Fibroblast of the aortic adventitia (primary cell): ENCODE results near the gene PAIP1. TPM values are rescaled to one million over a fixed set of nuclear protein-coding genes. Genes with fewer than 3 reads are reported as not detected.

Experiments
- DNase-seq: peaks from one replicate; pipeline ENCODE4 v3.0.0-alpha.2; 2010; ENCODE audit warnings: low read depth
- H3K4me3 ChIP-seq: 2 replicates; pipeline ENCODE4 v1.5.1; 2011; ENCODE audit warnings: low read depth, mild to moderate bottlenecking, control low read depth, low read length, moderate library complexity
- total RNA-seq: library from RNA; depleted of rRNA; stranded (reverse); fragments of >200 nt; gene quantifications from 2 replicates; pipeline ENCODE4 v1.2.3, GENCODE V29; 2012; ENCODE audit warnings: low replicate concordance
- TF ChIP-seq, protein P1 (sequence below): IDR thresholded peaks from 2 replicates; pipeline ENCODE4 v1.5.1; 2011; ENCODE audit warnings: mild to moderate bottlenecking, low read length, control low read depth, inconsistent platforms; ENCODE audit not compliant: insufficient read depth

Gene PAIP1
- total RNA-seq, 1 donor: 113 TPM

DNA sequence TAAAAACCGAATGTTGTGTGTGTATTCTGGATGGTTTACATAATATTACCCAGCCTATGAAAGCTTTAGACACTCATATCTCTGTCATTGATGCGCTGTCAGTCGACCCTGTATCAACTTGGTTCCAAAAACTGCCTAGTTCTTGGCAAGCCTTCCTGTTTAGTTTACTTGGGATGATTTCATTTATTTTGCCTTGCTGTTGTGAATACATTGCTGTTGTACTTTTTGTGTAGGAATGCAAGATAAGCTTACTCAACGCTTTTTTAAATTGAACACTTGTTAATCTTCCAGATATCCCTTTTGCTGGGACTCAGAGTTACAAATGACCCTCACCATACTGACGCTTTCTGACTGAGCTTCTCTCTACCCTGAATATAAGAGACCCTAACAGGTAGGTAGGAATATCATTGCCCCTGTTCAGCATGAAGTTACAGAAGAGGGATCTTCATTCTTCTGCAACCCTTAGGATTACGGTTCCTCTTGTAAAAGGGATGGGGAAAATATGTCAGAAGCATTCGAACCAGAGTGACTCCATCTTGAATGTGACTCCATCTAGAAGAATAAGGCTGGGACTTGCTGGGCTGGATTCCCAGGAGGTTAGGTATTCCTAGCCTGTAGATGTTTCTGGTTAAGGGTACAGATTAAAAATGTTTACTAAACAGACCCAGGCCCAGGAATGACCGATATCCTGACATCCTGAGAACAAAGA lies 13.7 kb upstream of the PAIP1 start:
- DNase-seq: no peak
- H3K4me3 ChIP-seq: peak overlapping the region; percentile 36
- TF ChIP-seq, protein P1, sequence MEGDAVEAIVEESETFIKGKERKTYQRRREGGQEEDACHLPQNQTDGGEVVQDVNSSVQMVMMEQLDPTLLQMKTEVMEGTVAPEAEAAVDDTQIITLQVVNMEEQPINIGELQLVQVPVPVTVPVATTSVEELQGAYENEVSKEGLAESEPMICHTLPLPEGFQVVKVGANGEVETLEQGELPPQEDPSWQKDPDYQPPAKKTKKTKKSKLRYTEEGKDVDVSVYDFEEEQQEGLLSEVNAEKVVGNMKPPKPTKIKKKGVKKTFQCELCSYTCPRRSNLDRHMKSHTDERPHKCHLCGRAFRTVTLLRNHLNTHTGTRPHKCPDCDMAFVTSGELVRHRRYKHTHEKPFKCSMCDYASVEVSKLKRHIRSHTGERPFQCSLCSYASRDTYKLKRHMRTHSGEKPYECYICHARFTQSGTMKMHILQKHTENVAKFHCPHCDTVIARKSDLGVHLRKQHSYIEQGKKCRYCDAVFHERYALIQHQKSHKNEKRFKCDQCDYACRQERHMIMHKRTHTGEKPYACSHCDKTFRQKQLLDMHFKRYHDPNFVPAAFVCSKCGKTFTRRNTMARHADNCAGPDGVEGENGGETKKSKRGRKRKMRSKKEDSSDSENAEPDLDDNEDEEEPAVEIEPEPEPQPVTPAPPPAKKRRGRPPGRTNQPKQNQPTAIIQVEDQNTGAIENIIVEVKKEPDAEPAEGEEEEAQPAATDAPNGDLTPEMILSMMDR: no peak

DNA sequence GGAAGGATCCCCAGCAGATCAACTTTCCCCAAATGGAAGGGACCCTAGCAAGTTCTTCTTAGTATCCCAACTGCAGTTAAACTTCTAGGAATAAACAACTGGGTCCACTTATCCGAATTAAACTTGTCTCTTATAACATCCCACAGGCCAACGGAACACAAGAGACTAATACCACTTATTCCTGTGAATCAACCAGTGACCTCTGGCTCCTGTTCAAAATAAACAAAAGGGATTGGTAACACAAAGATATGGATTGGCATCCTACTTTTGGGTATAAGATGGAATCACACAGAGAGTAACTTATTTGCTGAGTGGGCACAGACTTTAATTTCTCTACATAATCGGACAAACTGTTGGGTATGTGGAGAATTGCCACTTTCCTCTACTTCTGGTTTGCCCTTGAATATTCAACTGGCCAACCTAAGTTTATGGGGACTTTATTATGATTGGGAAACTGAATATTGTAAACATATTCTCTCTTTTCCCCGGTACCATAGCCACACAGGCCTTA lies 12.4 kb upstream of the PAIP1 start:
- H3K4me3 ChIP-seq: no peak overlapping the region
- TF ChIP-seq, protein P1: no peak
- DNase-seq: no peak

DNA sequence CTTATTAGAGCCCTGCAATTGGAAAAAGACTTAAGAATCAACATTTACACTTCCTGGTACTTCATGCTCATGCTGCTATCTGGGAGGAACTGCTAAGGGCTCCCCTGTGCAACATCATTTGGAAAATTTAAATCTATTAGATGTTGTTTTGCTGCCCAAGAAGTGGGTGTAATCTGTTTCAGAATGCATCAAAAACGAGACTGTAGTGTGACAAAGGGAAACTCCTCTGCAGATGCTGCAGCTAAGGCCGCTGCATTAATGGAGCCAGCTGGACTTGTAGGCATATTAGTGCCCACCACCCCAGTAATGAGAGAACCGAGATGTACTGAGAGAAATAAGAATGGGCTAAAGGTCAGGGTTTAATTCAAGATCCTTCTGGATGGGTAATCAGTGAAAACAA lies 11.1 kb upstream of the PAIP1 start:
- TF ChIP-seq, protein P1: no peak
- no peak for DNase-seq
- H3K4me3 ChIP-seq: no peak overlapping the region

DNA sequence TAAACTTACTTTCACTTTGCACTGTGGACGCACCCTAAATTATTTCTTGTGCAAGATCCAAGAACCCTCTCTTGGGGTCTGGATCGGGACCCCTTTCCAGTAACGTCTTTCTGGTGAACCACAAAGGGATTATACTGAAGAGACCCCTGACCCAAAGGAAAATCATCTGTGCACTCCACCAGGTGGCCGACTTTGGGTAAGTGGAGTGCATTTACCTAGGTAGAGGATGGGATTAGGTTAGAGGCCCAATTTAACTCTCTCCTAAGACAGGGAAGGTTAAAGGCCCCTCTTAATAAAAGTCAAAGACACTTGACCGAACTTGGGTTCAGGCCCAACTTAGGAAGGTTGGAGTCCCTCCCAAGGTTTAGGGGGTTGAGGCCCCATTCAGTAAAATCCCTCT lies 8.2 kb upstream of the PAIP1 start:
- TF ChIP-seq, protein P1: no peak
- no peak for DNase-seq
- H3K4me3 ChIP-seq: no peak overlapping the region

DNA sequence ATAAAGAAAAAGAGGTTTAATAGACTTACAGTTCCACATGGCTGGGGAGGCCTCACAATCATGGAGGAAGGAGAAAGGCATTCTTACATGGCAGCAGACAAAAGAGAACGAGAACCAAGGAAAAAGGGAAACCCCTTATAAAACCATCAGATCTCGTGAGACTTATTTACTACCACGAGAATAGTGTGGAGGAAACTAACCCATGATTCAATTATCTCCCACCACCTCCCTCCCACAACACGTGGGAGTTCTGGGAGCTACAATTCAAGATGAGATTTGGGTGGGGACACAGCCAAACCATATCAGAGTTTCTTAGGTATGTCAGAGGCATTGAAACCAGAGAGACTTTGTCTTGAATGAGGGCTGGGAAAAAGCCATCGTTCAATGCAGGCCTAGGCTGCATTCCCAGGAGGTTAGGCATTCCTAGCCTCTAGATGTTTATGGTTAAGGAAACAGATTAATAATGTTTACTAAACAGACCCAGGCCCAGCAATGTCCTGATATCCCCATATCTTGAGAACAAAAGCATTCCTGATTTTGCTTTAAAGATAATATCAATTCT lies 7.5 kb upstream of the PAIP1 start:
- peak; percentile 9 for DNase-seq
- TF ChIP-seq, protein P1: no peak

DNA sequence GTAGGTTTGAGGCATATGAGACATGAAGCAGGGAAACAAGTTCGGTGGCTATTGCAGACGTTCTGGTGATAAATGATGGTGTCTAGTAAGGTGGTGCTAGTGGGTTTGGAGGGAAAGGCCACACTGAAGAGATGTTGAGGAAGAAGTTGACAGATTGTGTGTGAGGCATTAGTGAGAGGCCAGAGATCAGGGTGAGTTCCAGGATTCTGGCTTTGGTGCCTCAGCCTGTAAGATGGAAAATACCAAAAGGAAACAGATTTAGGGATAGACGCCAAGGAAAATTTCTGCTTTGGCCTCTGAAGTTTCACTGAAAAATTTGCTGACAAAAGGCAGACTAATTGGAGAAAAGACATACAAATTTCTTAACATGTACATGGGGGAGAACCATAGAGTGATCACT lies 6.4 kb upstream of the PAIP1 start:
- H3K4me3 ChIP-seq: no peak overlapping the region
- TF ChIP-seq, protein P1: no peak
- DNase-seq: peak; percentile 70

More for the DNA sequence above, 7.5 kb upstream of the PAIP1 start:
- no peak overlapping the region for H3K4me3 ChIP-seq

DNA sequence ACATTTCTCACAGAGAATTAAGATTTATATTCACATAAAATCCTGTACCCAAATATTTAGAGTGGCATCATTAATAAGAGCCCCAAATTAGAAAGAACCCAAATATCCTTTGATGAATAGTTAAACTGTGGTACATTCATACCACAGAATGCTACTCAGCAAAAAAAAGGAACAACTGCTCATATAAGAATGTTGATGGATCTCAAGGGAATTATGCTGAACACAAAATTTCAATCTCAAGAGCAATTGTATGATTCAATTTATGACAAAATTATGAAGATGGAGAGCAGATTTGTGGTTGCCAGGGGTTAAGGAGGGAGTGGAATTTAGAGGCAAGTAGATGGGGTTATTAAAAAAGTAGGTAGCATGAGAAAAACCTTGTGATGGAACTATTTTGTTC lies 4.5 kb upstream of the PAIP1 start:
- peak; percentile 11 for DNase-seq
- no peak overlapping the region for H3K4me3 ChIP-seq
- TF ChIP-seq, protein P1: no peak
